ENCODE measurements around the gene RRP12.

The RRP12 gene

GRCh38 chr10:97327348-97328294 lies 73.5 kb downstream of the RRP12 start:
- no peak overlapping the region for H3K4me3 ChIP-seq (ENCODE audit: control insufficient read depth, low read depth, low read length)
- TF ChIP-seq, protein P1, sequence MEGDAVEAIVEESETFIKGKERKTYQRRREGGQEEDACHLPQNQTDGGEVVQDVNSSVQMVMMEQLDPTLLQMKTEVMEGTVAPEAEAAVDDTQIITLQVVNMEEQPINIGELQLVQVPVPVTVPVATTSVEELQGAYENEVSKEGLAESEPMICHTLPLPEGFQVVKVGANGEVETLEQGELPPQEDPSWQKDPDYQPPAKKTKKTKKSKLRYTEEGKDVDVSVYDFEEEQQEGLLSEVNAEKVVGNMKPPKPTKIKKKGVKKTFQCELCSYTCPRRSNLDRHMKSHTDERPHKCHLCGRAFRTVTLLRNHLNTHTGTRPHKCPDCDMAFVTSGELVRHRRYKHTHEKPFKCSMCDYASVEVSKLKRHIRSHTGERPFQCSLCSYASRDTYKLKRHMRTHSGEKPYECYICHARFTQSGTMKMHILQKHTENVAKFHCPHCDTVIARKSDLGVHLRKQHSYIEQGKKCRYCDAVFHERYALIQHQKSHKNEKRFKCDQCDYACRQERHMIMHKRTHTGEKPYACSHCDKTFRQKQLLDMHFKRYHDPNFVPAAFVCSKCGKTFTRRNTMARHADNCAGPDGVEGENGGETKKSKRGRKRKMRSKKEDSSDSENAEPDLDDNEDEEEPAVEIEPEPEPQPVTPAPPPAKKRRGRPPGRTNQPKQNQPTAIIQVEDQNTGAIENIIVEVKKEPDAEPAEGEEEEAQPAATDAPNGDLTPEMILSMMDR (conservative IDR thresholded peaks at IDR 0.05; ENCODE audit: control insufficient read depth, insufficient read depth, low read depth, low read length), result no peak
- DNase-seq (ENCODE audit: low read depth), result no peak

DNA sequence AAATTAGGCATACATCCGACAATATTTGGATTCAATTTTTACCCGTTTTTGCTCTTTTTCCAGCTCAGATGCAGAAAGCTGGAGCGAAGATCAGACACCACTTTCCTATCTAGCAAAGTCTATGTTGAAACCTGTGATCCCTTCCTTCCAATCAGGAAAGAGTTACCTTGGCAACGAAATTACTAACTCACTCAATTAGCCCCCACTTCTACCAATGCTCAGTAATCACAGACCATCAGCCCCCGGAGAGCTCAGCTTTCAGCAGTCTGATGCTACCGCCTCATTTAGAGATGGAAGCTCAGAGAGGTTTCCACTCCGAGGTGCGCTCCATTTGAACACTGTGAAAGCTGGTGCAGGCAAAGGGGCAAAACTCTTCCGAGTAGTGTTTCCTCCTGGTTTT lies 75.4 kb downstream of the RRP12 start:
- TF ChIP-seq, protein P1 (conservative IDR thresholded peaks at IDR 0.05; ENCODE audit: control insufficient read depth, insufficient read depth, low read depth, low read length), result no peak
- DNase-seq (ENCODE audit: low read depth), result no peak
- no peak overlapping the region for H3K4me3 ChIP-seq (ENCODE audit: control insufficient read depth, low read depth, low read length)

DNA sequence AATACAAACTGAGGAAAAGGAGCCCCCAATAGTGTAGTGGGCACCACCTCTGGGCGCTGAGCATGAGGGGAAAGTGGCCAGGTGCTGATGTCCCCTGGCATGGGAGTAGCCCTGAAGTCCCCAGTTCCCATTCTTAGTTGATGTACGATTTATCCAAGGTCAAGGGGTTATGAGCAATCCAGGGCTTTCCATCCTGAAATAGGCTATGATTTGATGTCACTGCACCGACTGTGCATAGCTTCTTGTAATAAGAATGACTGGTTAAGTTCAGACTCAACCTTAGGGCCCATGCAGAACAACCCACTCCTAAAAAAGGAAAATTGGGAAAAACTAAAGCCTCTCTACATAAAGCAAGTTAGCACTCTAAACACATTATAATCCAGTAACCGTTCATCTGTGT lies 77.6 kb downstream of the RRP12 start:
- TF ChIP-seq, protein P1 (conservative IDR thresholded peaks at IDR 0.05; ENCODE audit: control insufficient read depth, insufficient read depth, low read depth, low read length), result no peak
- DNase-seq (ENCODE audit: low read depth), result no peak
- H3K4me3 ChIP-seq (ENCODE audit: control insufficient read depth, low read depth, low read length), result no peak overlapping the region

- no peak overlapping the region for H3K4me3 ChIP-seq (ENCODE audit: control insufficient read depth, low read depth, low read length)
- DNase-seq (ENCODE audit: low read depth), result no peak
- TF ChIP-seq, protein P1 (conservative IDR thresholded peaks at IDR 0.05; ENCODE audit: control insufficient read depth, insufficient read depth, low read depth, low read length), result no peak
These were observed 79.3 kb downstream of the RRP12 start for GRCh38 chr10:97321804-97322190.

DNA sequence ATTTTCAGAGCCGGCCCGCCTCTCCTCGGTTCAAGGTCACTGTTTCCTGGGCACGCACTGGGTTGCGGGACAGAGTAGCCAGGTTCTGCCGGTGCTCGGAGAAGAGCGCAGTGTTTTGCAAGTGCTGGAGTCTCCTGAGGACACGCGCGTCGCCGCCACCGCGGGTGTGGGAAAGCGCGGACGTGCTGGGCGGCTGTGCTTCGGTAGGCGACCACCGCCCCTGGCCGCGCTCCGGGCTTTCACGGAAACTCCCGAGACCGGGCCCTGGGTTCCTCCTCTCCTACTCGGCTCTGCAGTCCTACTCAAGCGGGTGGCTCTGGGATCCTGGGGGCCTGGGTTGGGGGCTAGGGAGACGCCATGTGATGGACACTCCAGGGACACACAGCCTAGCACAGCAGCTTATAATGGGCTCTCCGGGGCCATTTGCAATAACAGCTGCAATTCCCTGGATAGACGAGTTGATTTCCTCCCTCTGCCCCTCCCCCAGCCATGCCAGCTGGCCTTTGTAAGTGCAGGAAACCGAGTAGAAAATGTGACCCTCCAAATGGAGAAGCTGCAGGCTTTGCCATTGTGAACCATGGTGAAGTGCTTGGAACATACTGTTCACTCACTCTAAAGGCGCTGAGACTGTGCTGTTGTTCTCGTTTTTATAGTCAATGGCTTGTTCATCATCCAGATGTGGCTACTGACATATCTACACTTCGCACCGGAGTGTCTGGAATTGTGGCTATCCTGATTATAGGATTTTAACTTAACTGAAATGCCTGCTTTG lies 79.9 kb downstream of the RRP12 start:
- no peak for DNase-seq (ENCODE audit: low read depth)
- H3K4me3 ChIP-seq (ENCODE audit: control insufficient read depth, low read depth, low read length), result peak overlapping the region; percentile 44

GRCh38 chr10:97320480-97321031 lies 80.6 kb downstream of the RRP12 start:
- no peak for DNase-seq (ENCODE audit: low read depth)
- peak overlapping the region; percentile 44 for H3K4me3 ChIP-seq (ENCODE audit: control insufficient read depth, low read depth, low read length)
- TF ChIP-seq, protein P1 (conservative IDR thresholded peaks at IDR 0.05; ENCODE audit: control insufficient read depth, insufficient read depth, low read depth, low read length), result no peak

More for the DNA sequence above, 79.9 kb downstream of the RRP12 start:
- TF ChIP-seq, protein P1 (conservative IDR thresholded peaks at IDR 0.05; ENCODE audit: control insufficient read depth, insufficient read depth, low read depth, low read length), result no peak

Measured in fibroblast of mammary gland (primary cell).